Measurements from ENCODE around the gene CD58.
A peak's percentile ranks its signal among the peaks of the same experiment; 100 is the strongest.
"Not testable (repeated sequence)": the region's sequence is repeated elsewhere in the genome, so short reads cannot be mapped to it uniquely, and the experiment has no call there.

CD58 gene, protein sequence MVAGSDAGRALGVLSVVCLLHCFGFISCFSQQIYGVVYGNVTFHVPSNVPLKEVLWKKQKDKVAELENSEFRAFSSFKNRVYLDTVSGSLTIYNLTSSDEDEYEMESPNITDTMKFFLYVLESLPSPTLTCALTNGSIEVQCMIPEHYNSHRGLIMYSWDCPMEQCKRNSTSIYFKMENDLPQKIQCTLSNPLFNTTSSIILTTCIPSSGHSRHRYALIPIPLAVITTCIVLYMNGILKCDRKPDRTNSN

DNA sequence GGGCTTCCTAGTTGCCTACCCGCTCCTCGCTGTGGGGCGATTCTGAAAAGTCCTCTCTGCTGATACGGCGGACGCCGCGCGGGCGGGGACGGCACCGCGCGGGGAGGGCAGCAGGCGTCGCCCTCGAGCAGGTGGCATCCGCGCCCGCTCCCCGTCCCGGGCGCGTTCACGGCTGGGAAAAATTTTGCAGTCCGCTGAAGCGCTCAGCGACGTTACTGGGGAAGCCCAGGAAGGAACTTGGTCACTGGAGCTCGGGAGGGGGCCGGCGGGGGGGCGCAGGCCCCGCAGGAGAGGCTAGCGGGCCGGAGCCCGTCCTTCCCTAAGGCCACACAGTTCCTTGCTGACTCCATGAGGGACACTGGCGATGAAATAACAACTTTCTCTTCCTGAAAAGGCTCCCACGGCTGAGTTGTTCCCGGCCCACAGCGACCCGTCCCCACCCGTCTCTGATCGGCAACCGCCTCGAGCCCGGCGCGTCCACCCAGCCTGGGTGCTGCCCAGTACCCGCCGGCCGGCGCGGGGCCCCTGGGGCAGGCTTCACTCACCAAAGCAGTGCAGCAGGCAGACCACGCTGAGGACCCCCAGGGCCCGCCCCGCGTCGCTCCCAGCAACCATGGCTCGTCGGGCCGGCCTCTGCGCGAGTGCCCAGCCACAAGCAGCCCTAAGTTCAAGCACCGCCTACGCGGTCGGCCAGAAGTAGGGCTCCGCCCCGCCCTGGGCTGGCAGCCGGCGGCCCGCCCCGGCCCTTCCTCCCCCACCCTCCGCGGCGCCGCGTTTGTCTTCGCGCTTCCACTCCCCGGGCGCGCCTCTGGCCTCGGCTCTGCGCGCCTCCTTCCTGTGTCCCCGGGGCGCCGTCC is at the start of gene CD58:
CD58 (minus strand) TSS at position 669 of the 857 bp plus-strand sequence; CDS start at position 615, 54 bp downstream.
- DNase-seq, result peak; percentile 94

DNA sequence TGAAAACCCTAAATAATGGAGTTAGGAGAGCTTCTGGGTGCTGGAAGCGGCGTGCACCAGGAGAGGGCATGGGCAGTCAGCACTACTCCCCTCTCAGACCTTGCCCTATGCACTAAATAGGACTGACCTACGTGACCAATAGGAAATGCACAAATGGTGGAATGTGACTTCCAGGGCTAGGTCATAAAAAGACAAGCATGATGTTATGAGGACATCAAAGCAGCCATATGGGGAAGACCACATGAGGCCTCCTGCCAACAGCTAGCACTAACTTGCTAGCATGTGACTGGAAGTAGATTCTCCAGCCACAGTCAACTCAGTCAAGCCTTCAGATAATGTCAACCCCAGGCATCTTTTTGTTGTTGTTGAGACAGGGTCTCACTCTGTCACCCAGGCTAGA is 49.6 kb upstream of the CD58 start:
- not testable (repeated sequence) for DNase-seq

DNA sequence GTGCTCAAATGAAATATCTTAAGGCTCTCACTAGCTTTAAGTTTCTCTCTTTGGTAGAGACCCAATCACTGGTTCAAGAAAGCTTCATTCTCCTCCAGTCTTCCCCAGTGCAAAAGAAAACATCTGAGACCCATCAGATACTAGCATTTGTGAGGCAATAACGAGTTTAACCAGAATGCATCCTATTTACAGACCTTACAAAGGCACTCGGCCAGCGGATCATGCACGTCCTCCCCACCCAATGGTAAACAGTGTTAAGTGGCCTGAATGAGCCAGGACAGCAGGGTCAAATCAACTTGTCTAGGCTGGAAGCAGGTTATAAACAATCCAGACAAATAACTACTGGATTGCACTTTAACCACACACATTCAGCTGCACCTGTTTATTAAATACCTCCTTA is 48.3 kb upstream of the CD58 start:
- DNase-seq, result peak; percentile 18

DNA sequence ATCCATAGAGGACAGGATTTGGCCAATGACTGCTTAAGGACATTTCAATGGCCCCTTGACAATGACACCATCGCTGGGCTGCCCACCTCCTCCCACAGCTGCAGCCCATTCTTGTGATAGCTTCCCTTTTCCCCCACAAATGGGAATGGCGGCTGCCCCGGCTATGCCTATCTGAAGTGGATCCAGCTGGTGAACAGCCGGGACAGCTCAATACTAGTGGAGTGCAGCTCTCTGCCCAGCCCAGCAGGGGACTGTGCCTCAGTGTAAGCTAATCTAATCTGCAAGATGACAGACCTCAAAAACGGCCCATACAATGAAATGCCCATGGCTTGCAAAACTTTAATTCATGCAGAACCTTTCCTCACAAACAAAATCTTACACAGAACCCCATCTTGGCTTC is 47.0 kb upstream of the CD58 start:
- DNase-seq, result not testable (repeated sequence)

DNA sequence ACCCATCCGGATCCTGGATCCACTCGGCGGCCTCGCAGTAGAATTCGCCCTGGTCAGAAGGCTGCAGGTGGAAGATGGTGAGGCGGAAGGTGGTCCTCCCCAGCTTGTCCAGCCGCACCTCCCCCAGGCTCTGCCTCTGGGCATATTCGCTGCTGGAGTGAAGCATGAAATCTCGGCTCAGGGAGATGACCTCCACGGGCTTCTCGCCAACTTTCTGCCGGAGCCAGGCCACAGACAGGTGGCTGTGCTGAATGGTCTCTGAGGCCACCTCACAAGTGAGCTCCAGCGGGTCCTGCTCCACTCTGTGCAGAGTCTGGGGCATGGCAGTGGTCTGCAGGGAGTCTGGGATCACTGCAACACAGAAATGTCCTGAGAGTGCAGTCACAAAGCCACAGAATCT is 43.0 kb upstream of the CD58 start:
- DNase-seq, result not testable (repeated sequence)

DNA sequence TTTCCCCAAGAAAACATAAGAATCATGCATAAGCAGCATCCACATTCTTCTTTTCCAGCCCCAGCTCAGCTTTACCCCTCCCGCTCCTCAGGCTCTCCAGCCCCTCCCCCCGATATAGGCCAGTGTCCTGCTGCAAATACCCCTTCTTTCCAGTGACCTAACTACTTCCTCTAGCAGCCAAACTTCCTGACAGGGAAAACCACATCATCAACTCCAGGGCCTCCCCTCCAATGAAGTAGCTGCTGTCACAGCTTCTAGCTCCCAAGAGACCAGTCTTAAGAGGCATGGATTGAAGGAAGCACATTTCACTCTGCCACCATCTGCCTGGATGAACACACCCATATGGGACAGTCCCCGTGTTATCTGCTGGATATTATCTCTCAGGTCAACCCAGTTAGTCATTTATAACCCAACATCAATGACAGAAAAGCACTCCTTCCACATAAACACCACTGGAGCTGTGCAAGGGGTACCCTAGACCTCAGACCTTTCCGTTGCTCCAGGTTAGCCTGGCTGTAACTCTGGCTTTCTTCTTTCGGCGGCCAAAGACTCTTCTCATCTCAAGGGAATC is 39.1 kb upstream of the CD58 start:
- DNase-seq, result not testable (repeated sequence)

DNA sequence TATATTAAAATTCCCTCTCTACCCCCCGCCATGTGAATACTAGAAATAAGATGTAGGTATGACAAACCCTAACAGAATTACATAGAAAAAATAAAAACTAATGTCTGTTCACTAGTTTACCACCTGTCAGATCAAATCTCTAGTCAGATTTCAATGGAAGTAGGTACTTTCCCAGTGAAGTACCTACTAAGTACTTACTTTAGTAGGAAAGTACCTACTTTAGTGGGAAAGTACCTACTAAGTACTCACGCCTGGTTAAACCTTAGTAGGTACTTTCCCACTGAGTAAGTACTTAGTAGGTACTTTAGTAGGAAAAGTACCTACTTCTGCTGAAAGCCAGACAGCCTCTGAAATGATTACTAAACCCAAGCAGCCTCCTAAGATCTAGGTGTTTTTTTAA is 38.0 kb upstream of the CD58 start:
- DNase-seq, result not testable (repeated sequence)

DNA sequence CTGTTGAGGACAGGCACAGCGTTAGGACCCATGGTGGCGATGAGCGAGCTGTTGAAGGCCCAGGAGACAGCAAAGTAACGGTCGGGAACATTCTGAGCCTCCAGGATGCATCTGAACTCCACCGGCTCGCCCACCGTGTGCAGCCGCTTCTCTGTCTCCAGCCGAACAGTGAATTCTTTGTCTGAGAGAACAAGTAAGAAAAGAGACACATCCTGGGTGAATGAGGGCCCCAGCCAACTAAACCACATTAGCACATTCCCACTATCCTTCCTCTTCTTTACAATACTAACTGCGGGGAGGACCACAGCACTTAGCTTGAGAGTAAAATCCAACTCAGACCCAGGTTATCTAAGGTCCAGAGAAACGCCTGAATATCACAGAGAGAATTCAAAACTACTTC is 37.3 kb upstream of the CD58 start:
- DNase-seq, result not testable (repeated sequence)

DNA sequence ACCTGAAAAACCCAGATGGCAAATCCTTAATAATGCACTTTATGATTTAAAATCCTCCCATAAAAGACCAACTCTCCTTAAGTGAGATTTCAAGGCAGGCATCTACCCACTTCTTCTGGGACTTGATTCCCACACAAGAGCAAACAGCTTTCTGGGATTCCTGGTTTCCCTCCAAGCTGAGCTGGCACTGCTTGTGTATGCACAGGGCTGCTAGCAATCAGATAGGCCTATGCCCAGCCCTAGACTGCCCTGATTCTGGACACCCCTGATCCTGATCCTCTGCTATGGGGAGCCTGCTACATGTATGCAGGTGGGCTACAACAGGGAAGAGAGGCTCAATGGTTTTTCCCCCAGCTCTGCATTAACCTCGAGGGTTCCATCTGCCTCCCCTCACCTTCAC is 36.6 kb upstream of the CD58 start:
- DNase-seq, result not testable (repeated sequence)

DNA sequence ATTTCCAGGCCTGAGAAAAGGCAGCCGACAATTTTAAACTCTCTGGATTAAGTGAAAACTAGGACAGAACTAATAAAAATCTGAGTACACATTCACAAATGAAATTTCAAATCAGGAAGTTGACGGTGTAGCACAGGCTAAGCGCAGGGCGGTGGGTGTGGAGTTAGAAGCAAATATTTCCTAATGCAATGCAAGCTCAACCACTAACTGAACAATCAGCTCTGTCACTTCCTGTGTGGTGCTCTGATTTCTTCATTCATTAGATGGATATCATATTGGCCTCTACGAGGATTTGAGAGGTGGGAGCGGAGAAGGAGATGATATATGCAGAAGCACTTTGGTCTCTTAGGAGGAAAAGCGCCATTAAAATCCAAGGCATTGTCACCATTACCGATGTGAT is 35.2 kb upstream of the CD58 start:
- not testable (repeated sequence) for DNase-seq

DNA sequence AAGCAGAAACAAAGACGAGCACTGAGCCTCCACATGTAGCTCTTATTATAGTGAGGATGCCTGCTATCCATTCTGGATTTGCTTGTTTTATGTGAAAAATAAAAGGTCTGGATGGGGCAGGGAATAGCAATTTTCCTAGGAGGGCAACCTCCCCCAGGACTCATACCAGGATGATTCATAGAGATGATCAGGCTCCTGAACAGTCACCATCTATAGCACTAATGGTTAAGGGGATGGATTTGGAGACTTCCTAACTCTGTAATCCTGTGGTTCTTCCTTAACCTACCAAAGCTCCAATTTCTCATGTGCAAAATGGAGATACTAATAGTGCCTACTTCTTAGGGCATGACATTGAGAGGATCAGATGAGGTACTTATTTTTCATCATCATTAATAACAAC is 34.5 kb upstream of the CD58 start:
- DNase-seq, result no peak

DNA sequence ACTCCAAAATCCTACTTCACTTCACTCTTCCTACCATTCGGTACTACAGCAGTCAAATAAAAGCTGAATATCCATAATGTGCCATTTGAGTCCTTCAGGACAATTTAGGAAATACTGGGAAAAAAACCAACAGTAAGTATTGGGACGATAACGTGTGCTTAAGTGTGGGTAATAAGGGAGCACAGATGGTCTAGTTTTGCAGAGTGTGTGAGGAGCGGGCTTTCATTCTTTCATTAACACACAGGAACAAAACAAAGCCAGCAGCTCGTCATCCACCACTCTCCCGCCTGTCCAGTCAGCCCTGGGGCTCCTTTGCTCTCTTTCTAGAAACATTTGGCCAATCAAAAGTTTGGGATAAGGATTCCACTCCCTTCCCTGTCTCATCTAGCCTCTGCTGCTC is 33.6 kb upstream of the CD58 start:
- peak; percentile 6 for DNase-seq

DNA sequence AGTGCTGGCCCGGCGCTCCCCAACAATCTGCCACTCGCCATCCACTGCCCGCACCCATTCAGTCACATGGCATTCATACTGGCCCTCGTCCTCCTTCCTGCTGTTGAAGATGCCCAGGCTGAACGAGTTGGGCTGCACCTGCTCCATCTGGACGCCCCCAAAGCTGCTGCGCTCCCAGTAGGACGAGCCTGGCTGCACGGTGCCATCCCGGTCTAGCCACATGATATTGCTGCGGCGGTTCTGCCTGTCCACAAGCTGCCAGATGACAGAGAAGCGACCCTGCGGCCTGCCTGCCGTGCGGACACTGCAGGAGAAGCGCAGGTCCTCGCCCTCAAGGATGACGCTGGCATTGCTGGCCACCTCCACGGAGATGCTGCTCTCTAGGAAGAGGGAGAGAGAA is 32.8 kb upstream of the CD58 start:
- DNase-seq, result not testable (repeated sequence)

DNA sequence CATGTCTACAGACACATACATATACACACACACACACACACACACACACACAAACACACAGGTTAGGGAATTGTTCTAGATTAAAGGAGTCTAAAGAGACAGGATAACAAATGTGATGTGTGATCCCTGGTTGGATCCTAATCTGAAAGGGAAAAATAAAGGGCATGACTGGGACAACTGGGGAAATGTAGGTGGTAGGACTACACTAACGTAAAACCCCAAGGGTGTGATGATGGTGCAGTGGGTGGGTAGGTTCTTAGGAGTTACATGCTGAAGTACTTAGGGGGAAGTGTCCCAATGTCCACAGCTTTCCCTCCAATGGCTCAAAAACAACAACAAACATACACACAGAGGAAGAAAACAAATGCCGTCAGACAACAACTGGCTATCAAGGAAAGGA is 28.5 kb upstream of the CD58 start:
- not testable (repeated sequence) for DNase-seq

DNA sequence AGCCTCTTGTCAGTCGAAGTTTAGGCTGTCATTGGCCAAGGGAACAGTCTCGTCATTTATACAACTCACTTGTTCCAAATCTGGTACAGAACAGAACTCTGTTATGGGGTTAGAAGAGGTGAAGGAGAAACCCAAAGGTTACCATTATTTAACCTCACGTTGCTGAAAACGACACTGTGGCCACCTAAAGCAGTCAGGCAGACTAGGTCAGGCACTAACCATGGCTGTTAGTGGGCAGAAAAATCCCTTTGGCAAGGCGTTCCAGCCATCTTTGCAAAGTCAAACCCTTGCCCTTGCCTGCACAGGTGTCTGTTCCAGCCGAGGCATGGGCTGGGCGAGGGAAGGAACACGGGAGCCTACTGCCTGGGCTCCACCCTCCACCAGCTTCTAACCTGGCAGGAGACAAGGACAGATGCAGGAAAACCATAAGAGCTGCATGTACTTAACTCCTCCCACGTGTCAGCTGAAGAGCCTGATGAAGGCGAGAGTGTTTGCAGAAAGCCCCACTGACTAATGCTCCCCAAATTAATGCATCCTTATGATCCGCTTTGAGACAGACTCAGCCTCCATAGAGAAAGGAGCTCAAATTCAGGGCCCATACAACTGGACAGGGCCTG is 27.7 kb upstream of the CD58 start:
- DNase-seq, result not testable (repeated sequence)

DNA sequence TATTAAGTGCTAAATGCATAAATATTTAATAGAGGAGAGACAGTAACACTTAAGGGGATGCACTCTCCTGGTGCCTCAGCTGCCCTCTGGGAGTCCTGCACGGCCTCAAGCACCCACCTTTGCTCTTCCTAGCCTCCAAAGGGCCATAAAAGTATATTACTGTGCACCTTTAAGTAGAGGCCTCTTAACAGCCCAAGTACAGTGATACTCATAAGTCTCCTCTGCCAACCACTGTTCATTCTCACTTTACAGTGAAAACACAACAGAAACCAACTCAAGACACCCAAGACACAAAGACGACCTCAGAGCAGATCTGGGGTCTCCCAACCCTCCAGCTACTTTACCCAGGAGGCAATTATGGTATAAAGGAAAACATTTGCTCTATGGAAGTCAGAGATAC is 26.6 kb upstream of the CD58 start:
- not testable (repeated sequence) for DNase-seq

DNA sequence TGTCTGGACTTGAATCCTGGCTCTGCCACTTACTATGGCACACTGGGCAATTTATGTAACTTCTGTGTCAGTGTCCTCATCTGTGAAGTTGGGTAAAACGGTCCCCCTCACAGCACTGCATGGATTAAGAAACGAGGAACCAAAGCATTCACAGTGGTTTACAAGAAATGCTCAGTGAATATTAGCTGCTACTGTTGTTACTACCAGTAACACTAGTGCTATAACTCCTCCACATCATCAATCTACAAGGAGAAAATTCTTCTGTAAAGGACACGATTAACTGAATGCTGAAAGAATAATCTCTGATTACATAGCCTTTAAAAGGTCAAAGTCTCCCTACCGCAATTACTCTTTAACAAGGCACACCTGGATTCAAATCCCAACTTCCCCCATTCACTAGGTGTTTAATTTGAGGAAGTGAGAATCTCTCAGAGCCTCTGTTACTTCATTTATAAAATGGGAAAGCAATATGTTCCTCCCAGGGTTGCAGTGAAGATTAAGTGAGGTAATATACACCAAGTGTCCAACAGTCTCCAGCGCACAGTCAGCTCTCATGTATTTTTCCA is 26.0 kb upstream of the CD58 start:
- peak; percentile 23 for DNase-seq

DNA sequence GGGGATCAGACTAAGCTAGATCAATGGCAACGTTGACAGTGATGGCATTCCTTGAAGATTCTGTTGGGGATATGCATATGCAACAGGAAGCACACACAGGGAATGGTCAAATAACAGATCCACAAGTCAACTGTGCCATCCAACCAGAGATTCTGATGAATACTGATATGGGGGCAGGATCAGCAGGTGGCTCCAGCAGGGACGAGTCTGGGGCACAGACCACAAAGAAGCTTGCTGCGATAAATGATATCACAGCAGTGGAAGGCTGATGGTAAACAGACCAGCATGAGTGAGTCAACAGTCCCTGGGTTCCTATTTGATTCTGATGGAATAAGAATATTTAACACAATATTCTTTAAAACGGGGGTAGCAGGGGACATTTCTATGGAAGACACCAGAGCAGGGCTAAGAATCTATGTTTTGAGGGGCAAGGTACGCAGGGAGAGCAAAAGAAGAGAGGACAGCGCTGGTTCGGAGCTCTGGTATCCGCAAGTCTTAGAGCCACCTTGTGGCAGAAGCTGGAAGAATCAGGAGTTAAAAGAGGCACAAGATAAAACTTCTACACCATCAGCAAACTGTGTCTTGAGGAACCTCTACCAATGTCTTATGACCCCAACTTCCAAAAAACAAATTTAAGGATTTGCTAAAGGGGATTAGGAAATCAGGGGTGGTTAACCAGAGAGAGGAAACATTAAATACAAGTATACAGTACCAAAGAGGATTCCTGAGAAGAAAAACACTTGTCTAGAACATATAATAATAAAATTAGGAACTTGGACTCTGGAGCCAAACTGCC is 25.3 kb upstream of the CD58 start:
- peak; percentile 62 for DNase-seq

DNA sequence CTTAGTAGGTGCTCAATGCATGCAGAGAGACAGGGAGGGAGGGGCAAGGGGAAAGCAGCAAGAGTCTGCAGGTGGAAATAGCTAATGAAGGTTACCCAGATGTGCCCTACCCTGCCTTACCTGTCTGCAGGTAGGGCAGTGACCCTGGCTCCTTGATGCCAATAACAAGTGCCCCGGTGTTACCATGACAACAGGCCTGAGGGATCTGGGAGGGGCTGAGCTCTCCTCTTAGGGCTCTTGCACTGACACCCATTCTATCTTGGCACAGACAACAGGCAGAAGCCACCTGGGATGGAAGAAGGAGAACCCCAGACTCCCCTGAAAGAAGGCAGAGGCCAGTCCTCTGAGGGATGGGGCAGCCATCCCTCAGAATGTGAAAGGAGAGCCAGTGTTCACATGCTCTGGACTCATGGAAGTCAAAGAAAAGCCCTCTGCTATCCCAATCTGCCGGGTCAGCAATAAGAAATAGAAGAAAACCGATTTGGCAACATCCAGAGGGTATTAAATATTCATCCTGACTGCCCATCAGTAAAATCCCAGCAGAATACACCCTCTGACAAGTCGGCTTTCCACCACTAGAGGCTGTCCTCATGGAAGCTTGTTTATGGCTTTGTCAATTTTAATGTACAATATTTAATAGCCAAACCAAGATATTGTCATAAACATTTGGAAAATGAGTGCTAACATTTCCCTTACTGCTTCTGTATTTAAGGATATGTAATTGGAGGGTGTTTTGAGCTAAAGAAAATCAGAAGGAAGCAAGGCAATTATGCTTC is 24.4 kb upstream of the CD58 start:
- DNase-seq, result peak; percentile 6

DNA sequence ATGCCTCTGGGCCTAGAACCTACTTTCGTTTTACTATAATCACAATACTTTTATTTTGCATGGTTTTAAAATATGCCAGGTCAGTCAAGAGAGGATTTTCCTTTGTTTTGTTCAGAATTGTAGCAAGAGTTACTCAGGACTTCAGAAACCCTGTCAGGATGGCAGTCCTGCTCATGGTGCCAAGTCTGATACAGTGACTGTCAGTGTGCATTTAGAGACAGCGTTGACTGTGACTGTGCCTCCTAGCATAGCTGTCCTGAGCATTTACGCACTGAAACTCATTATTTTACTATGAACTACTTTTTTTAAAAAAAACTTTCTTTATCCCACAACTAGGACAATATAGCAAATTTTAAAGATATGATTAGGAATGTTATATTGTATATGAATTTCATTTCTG is 23.2 kb upstream of the CD58 start:
- not testable (repeated sequence) for DNase-seq

DNA sequence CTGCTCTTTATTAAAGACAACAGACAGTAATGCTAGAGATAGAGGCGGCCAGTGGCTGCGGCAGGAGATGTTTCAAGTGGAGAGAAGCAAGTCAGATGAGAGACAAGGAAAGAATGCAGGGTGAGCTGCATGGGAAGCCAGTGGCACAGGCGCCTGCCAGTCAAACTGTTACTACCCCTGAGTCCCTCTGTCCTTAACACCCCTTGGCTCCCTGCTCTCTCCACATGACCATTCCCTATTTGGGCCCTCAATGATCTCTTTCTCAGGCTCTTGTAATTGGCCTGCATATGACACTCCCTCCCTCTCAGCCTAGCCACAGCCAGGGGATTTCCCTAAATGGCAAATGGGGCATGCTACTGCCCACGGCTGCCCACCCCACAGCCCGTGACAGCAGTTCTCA is 22.6 kb upstream of the CD58 start:
- DNase-seq, result not testable (repeated sequence)
